Esophagus squamous epithelium (tissue), 4 donors: ENCODE data around the gene DENND2D.

Experiments
- POLR2A ChIP-seq, 4 donors: fragments of 450-650 bp; IDR thresholded peaks; one replicate each; pipeline ENCODE4 v1.6.1; 2017; ENCODE audit warnings: antibody characterized with exemption in 4 of 4, mild to moderate bottlenecking in 4 of 4, moderate library complexity in 3 of 4
- TF ChIP-seq, protein P1 (sequence below), 6 experiments: fragments of 450-650 bp in 4 of 6; fragments of 200-600 bp in 2 of 6; sonication (generic) in 2 of 6; IDR thresholded peaks; one replicate each; pipeline ENCODE4 v1.5.1; 2016 to 2019; ENCODE audit warnings: antibody characterized with exemption in 6 of 6, mild to moderate bottlenecking in 4 of 6, moderate library complexity in 4 of 6

DNA sequence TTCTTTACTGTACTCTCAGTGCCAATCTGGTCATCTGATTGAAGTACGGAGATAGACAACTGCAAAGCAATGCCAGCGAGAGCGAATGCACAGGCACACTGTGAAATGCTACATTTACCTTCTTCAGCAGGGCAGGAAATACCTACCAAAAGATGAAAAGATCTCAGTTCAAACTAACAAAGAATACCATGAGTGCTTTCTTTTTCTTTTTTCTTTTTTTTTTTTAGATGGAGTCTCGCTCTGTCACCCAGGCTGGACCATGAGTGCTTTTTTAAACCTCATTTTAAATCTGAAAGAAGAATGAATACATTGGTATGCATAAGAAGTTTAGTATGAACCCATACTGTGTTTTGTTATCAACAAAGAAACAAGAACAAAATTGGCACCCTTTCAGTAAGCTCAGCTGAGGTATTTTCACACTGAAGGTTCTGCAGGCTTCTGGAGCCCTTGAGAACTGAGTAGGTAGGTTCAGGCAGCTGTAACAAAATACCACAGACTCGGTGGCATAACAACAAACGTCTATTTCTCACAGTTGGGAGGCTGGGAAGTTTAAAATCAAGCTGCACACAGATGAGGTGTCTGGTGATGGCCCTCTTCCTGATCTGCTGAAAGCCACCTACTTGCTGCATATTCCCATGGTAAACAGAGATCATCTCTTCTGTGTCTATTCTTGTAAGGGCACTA lies 25.4 kb upstream of the DENND2D start:
- no peak for TF ChIP-seq POLR2A (IDR thresholded peaks at IDR 0.05)
- TF ChIP-seq, protein P1, sequence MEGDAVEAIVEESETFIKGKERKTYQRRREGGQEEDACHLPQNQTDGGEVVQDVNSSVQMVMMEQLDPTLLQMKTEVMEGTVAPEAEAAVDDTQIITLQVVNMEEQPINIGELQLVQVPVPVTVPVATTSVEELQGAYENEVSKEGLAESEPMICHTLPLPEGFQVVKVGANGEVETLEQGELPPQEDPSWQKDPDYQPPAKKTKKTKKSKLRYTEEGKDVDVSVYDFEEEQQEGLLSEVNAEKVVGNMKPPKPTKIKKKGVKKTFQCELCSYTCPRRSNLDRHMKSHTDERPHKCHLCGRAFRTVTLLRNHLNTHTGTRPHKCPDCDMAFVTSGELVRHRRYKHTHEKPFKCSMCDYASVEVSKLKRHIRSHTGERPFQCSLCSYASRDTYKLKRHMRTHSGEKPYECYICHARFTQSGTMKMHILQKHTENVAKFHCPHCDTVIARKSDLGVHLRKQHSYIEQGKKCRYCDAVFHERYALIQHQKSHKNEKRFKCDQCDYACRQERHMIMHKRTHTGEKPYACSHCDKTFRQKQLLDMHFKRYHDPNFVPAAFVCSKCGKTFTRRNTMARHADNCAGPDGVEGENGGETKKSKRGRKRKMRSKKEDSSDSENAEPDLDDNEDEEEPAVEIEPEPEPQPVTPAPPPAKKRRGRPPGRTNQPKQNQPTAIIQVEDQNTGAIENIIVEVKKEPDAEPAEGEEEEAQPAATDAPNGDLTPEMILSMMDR (IDR thresholded peaks at IDR 0.05), result no peak
